Pancreas (tissue), 10 donors: Measurements from ENCODE around the gene NUMB. TPM values are rescaled to one million over a fixed set of nuclear protein-coding genes. Genes with fewer than 3 reads are reported as not detected.

Experiments
- ATAC-seq, 4 donors: fragments of 200-7000 bp; cut with Tn5 transposase; one replicate each; pipeline versions ENCODE4 v1.8.0 to v1.9.1; 2020; ENCODE audit warnings: mild to moderate bottlenecking in 4 of 4, moderate library complexity in 4 of 4
- DNase-seq, 6 donors: peaks; one replicate each; pipeline ENCODE4 v3.0.0-alpha.2; 2020
- FAIRE-seq: peaks from 2 replicates; lab custom pipeline; 2012; peaks lifted over from hg19 to GRCh38; lab: Jason Lieb, UNC
- H3K27ac ChIP-seq, 4 donors: fragments of 200-600 bp; sonication (generic); 1 replicate in 3 of 4; 2 replicates in 1 of 4; pipeline versions ENCODE4 v1.5.0 to v1.8.0; 2020
- H3K27me3 ChIP-seq, 4 donors: fragments of 200-600 bp; one replicate each; pipeline ENCODE4 v1.8.0; 2021
- H3K36me3 ChIP-seq, 3 donors: fragments of 200-600 bp; sonication (generic) in 1 of 3; one replicate each; pipeline versions ENCODE4 v1.5.0 to v1.8.0; 2020 to 2021
- H3K4me1 ChIP-seq, 3 donors: fragments of 200-600 bp; one replicate each; pipeline ENCODE4 v1.8.0; 2021
- H3K4me3 ChIP-seq, 4 donors: fragments of 200-600 bp; sonication (generic) in 2 of 4; one replicate each; pipeline versions ENCODE4 v1.5.0 to v1.8.0; 2020 to 2021
- H3K9me3 ChIP-seq, 4 donors: fragments of 200-600 bp; one replicate each; pipeline ENCODE4 v1.8.0; 2021
- CTCF ChIP-seq, 4 donors: fragments of 200-600 bp; sonication (generic) in 3 of 4; IDR thresholded peaks; one replicate each; pipeline versions ENCODE4 v1.5.0 to v1.8.0; 2021; ENCODE audit warnings: antibody characterized with exemption in 4 of 4
- WGBS, 2 donors: extraction: QIAGEN DNeasy Blood & Tissue Kit; methylation state at CpG; one replicate each; pipeline ENCODE4 v1.1.7; 2013; 5-methylcytosine and 5-hydroxymethylcytosine counted together
- intact Hi-C, 3 donors: fragments of 100-400 bp; cut with DNase I; formaldehyde crosslinking; loops; one replicate each; pipeline versions ENCODE4 v1.11.1 to v1.14.2; 2022
- polyA plus RNA-seq, 2 donors: library from polyadenylated mRNA; stranded (reverse); fragments of 200-250 nt; gene quantifications; one replicate each; pipeline ENCODE4 v1.2.3, GENCODE V29; 2013
- total RNA-seq, 6 donors: library from RNA; stranded (reverse); fragmentation: NEBNext Ultra II Directional in 4 of 6; extraction: Animal tissue kit (Norgen Biotek cat#: 25700) in 4 of 6; gene quantifications; one replicate each; pipeline versions ENCODE4 v1.2.1 to v1.2.4, GENCODE V29; 2021 to 2023
- donor health status: healthy with polysubstance abuse.
- donor health status: DM: no; HTN: no; CAD: no; lungs with moderate emphysema.
- donor health status: DM: no; HTN: no; CAD: no.
- donor health status: control.
- donor health status: control.
- donor health status: Bipolar disorder and iron deficiency.
- donor health status: DM: yes; HTN: yes; CAD: no.
- donor health status: DM: no; HTN: no; CAD: no.
- donor health status: DM: no; HTN: no; CAD: no.
- donor health status: DM: yes; HTN: yes; CAD: no.

The NUMB gene
- total and polyA plus RNA-seq, 8 donors: 23.9 to 53.8 (median 32.5) TPM

GRCh38 chr14:73489481-73490175 lies 31.3 kb upstream of the NUMB start:
- TF ChIP-seq CTCF (IDR thresholded peaks at IDR 0.05): no peak
- DNase-seq (no peak), ATAC-seq (no peak), FAIRE-seq (no peak)
- WGBS, 2 donors: 75 to 78% methylated on average over 6 of the region's 6 CpGs
- Histone ChIP-seq H3K9me3 (no peaks in the 10 kb centered on the region), H3K27ac (no peak overlapping the region), H3K4me3 (no peak overlapping the region), H3K4me1 (peaks cover 0 to 22% (median 0%) of the 10 kb centered on the region in 3 donors), H3K36me3 (no peaks in the 10 kb centered on the region), H3K27me3 (no peaks in the 10 kb centered on the region)
- intact Hi-C loops: no loop called here

- DNase-seq (no peak), FAIRE-seq (no peak), ATAC-seq (no peak)
- Histone ChIP-seq H3K9me3 (no peaks in the 10 kb centered on the region), H3K4me3 (no peak overlapping the region), H3K4me1 (no peaks in the 10 kb centered on the region), H3K27ac (no peak overlapping the region), H3K27me3 (no peaks in the 10 kb centered on the region), H3K36me3 (no peaks in the 10 kb centered on the region)
- intact Hi-C loops: loop anchor here in 2 of 3 donors (10.0 kb wide), 1 partner anchor 184 kb away; no protein-coding TSS in a partner anchor
- WGBS, 2 donors: 86 to 90% methylated on average over 15 of the region's 15 CpGs
- TF ChIP-seq CTCF (IDR thresholded peaks at IDR 0.05): no peak
Measured at GRCh38 chr14:73478684-73479083, 20.3 kb upstream of the NUMB start.

- Histone ChIP-seq H3K4me1 (no peaks in the 10 kb centered on the region), H3K27me3 (no peaks in the 10 kb centered on the region), H3K4me3 (no peak overlapping the region), H3K9me3 (no peaks in the 10 kb centered on the region), H3K27ac (no peak overlapping the region), H3K36me3 (no peaks in the 10 kb centered on the region)
- intact Hi-C loops: loop anchor here in 2 of 3 donors (10.0 kb wide), 1 partner anchor 183 kb away; no protein-coding TSS in a partner anchor
- TF ChIP-seq CTCF (IDR thresholded peaks at IDR 0.05): no peak
- FAIRE-seq (no peak), DNase-seq (peak in 1 of 6 donors; percentile 35), ATAC-seq (peak in 2 of 4 donors; percentile 57 to 77)
- WGBS, 2 donors: 86 to 88% methylated on average over 6 of the region's 6 CpGs
Measured at GRCh38 chr14:73477618-73478266, 19.4 kb upstream of the NUMB start.

- WGBS, 2 donors: 38 to 50% methylated on average over 3 of the region's 3 CpGs
- peak in 1 of 4 donors; percentile 33 for ATAC-seq
- FAIRE-seq: no peak
Measured at GRCh38 chr14:73476451-73476931, 18.1 kb upstream of the NUMB start.

More at GRCh38 chr14:73476451-73476931, 18.1 kb upstream of the NUMB start:
- H3K36me3 ChIP-seq: no peaks in the 10 kb centered on the region
- no peak overlapping the region for H3K27ac ChIP-seq
- no peak for DNase-seq
- H3K4me3 ChIP-seq: no peak overlapping the region
- TF ChIP-seq CTCF (IDR thresholded peaks at IDR 0.05): no peak
- no peaks in the 10 kb centered on the region for H3K27me3 ChIP-seq
- H3K9me3 ChIP-seq: no peaks in the 10 kb centered on the region
- H3K4me1 ChIP-seq: no peaks in the 10 kb centered on the region
- intact Hi-C loops: loop anchor here in 2 of 3 donors (10.0 kb wide), 1 partner anchor 182 kb away; no protein-coding TSS in a partner anchor
